GM12801 (cell line): Measurements from ENCODE around the gene DYNC1I1.

ENCODE experiments used
- TF ChIP-seq, protein P1 (sequence below): IDR thresholded peaks from one replicate; pipeline ENCODE4 v1.5.1; 2011; ENCODE audit warnings: control low read depth; ENCODE audit not compliant: insufficient read length; ENCODE audit errors: extremely low read depth

Gene DYNC1I1

GRCh38 chr7:95805909-95806308, 33.6 kb downstream of the DYNC1I1 start:
- TF ChIP-seq, protein P1, sequence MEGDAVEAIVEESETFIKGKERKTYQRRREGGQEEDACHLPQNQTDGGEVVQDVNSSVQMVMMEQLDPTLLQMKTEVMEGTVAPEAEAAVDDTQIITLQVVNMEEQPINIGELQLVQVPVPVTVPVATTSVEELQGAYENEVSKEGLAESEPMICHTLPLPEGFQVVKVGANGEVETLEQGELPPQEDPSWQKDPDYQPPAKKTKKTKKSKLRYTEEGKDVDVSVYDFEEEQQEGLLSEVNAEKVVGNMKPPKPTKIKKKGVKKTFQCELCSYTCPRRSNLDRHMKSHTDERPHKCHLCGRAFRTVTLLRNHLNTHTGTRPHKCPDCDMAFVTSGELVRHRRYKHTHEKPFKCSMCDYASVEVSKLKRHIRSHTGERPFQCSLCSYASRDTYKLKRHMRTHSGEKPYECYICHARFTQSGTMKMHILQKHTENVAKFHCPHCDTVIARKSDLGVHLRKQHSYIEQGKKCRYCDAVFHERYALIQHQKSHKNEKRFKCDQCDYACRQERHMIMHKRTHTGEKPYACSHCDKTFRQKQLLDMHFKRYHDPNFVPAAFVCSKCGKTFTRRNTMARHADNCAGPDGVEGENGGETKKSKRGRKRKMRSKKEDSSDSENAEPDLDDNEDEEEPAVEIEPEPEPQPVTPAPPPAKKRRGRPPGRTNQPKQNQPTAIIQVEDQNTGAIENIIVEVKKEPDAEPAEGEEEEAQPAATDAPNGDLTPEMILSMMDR, result no peak

GRCh38 chr7:95808396-95808795, 36.0 kb downstream of the DYNC1I1 start:
- TF ChIP-seq, protein P1, result no peak

DNA sequence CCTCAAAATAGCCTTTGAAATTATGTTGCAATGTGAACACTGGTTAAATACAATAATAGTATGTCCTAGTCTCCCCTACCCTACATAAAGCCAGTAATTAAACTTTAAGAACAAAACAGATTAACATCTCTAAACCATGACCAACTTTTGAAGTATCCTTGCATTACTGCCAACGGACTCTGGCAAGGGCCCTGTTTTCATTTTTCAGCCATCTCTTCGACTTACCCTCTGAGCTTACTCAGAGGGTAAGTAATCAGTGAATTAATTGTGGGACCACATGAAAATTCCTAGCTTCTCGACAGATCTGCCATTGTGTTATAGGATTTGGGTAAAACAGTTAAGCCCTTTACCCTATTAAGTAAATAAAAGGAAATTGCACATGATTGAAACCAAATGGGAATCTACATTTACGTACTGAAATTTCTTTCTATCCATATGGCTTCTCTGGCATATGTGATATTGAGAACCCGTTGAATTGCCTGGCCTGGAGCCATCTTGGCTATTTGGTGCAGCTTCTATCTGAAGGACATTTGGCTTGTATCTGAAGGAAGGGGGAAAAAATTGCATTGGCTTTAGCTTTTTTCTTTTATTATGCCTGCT, 39.6 kb downstream of the DYNC1I1 start:
- TF ChIP-seq, protein P1, result no peak

DNA sequence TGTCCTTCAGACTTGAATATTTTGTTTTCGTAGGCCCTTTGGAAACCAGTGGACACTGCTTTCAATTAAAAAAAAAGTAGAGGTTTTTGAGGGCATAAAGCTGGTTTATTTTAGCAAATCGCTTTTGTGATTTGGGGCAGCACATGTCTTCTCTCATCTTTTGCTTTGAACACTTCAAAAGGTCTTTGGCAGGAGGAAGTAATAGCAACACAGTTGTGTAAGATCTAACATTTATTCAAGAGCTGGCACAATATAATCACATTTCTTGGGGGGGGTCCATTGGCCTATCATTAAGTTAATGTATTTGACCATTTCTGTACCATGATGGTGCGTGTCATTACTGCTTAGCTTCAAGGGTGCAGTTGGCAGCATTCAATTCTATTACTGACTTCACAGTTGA, 42.4 kb downstream of the DYNC1I1 start:
- TF ChIP-seq, protein P1, result no peak

GRCh38 chr7:95817866-95818640, 45.7 kb downstream of the DYNC1I1 start:
- TF ChIP-seq, protein P1, result no peak

GRCh38 chr7:95820778-95821177, 48.4 kb downstream of the DYNC1I1 start:
- TF ChIP-seq, protein P1, result no peak

DNA sequence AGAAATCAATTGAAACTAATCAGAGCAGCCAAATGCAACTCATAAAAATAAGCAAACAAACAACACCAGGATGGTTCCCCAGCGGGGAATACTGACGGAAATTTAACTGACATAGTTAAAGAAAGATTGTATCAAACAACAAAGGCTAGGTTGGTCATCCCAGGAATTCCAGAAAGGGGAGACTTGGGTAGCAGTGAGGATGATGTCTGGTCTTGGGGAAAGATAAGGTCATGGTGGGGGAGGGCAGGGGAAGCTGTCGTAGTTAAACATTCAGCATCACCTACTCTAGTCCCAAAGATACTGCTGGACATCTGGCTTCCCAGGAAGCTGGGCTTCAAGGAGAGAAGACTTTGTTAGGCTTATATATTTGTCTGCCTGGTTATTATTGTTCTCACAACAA, 50.4 kb downstream of the DYNC1I1 start:
- TF ChIP-seq, protein P1, result no peak
